Measurements from ENCODE around the gene BPIFA1.

DNA sequence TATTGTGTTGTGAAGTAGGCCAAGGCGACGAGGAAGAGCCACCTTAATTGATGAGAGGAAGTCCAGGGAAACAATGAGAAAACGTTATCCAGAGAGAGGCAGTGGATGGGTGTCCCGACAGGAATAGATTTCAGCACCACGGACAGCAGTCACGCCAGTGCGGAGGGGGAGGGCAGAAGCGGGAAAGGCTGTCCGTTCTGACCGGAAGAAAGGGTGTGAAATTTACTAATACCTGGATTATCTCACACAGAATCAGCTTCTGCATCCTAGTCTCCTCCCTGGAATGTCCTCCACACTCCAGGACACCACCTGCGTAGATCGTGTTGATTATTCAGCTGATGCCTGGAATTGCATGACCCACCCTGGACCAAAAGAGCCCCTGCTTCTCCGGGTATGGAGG lies 26.0 kb upstream of the BPIFA1 start:
- no peak for TF ChIP-seq CTCF (IDR thresholded peaks at IDR 0.05)
- TF ChIP-seq E2F4 (CRISPR knock-in tag; IDR thresholded peaks at IDR 0.05; ENCODE audit: borderline replicate concordance, low read depth), result no peak
- TF ChIP-seq, protein P1, sequence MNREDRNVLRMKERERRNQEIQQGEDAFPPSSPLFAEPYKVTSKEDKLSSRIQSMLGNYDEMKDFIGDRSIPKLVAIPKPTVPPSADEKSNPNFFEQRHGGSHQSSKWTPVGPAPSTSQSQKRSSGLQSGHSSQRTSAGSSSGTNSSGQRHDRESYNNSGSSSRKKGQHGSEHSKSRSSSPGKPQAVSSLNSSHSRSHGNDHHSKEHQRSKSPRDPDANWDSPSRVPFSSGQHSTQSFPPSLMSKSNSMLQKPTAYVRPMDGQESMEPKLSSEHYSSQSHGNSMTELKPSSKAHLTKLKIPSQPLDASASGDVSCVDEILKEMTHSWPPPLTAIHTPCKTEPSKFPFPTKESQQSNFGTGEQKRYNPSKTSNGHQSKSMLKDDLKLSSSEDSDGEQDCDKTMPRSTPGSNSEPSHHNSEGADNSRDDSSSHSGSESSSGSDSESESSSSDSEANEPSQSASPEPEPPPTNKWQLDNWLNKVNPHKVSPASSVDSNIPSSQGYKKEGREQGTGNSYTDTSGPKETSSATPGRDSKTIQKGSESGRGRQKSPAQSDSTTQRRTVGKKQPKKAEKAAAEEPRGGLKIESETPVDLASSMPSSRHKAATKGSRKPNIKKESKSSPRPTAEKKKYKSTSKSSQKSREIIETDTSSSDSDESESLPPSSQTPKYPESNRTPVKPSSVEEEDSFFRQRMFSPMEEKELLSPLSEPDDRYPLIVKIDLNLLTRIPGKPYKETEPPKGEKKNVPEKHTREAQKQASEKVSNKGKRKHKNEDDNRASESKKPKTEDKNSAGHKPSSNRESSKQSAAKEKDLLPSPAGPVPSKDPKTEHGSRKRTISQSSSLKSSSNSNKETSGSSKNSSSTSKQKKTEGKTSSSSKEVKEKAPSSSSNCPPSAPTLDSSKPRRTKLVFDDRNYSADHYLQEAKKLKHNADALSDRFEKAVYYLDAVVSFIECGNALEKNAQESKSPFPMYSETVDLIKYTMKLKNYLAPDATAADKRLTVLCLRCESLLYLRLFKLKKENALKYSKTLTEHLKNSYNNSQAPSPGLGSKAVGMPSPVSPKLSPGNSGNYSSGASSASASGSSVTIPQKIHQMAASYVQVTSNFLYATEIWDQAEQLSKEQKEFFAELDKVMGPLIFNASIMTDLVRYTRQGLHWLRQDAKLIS (CRISPR knock-in tag; IDR thresholded peaks at IDR 0.05; ENCODE audit: borderline replicate concordance), result no peak
- TF ChIP-seq, protein P2, sequence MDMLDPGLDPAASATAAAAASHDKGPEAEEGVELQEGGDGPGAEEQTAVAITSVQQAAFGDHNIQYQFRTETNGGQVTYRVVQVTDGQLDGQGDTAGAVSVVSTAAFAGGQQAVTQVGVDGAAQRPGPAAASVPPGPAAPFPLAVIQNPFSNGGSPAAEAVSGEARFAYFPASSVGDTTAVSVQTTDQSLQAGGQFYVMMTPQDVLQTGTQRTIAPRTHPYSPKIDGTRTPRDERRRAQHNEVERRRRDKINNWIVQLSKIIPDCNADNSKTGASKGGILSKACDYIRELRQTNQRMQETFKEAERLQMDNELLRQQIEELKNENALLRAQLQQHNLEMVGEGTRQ (CRISPR knock-in tag; IDR thresholded peaks at IDR 0.05), result no peak
- no peak for TF ChIP-seq CBFB (CRISPR knock-in tag; IDR thresholded peaks at IDR 0.05; ENCODE audit: low read depth)
- no peak for TF ChIP-seq ATF6 (CRISPR knock-in tag; IDR thresholded peaks at IDR 0.05)
- no peak for TF ChIP-seq ZNF425 (CRISPR knock-in tag; conservative IDR thresholded peaks at IDR 0.05)
- TF ChIP-seq TP53 (CRISPR knock-in tag; IDR thresholded peaks at IDR 0.05), result no peak
- no peak for TF ChIP-seq TEAD4 (CRISPR knock-in tag; IDR thresholded peaks at IDR 0.05)
- TF ChIP-seq ATF3 (CRISPR knock-in tag; conservative IDR thresholded peaks at IDR 0.05), result no peak
- no peak for TF ChIP-seq ZBTB43 (CRISPR knock-in tag; IDR thresholded peaks at IDR 0.05)
- TF ChIP-seq MYBL2 (CRISPR knock-in tag; IDR thresholded peaks at IDR 0.05), result no peak
- TF ChIP-seq, protein P3, sequence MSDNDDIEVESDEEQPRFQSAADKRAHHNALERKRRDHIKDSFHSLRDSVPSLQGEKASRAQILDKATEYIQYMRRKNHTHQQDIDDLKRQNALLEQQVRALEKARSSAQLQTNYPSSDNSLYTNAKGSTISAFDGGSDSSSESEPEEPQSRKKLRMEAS (CRISPR knock-in tag; IDR thresholded peaks at IDR 0.05), result 0 out of 2 replicates have a peak, but pooled peaks have one; percentile 23
- TF ChIP-seq SMAD3 (CRISPR knock-in tag; IDR thresholded peaks at IDR 0.05; ENCODE audit: borderline replicate concordance), result peak; percentile 90; the same call in 1 of the 2 replicates
